ENCODE results near the gene TMEM11.
"Not testable (repeated sequence)": the region's sequence is repeated elsewhere in the genome, so short reads cannot be mapped to it uniquely, and the experiment has no call there.

The TMEM11 gene

DNA sequence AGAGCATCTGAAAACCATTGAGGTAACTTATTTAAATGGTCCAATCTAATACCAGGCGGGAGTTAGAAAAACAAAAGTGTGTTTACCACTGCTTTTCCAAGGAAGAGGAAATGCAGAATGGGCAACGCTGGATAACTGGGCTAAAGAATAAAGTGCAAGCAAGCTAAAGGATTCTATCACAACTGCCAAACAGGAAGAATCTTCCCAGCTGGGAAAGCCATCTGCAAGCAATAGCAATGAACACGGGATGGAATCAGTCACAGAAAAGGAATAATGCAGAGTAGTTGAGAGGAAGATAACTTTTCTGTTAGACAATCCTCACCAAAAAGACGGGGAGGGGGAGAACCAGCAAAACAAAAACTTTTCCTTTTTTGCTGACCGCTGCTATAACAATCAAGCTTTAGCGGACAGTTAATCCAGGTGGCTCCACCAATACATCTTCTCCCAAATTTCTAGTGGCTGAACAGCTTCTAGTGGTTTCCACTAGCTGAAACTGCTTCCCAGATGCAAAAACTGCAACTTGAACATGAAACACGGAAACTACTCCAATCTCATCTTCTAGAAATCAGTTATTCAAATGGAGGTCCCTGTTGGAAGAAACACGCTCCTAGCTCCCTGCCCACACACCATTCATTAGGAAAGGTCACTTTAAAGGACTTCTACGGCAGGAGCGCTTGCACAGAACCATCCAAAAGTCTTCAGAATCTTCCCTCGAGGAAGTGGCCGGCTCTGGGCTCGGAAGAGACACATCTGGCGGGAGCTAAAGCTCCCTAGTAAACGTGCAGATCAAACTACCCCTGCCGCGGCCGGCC lies 929 bp downstream of the TMEM11 start:
- no peak for DNase-seq (ENCODE audit: low read depth in 2 of 2)

DNA sequence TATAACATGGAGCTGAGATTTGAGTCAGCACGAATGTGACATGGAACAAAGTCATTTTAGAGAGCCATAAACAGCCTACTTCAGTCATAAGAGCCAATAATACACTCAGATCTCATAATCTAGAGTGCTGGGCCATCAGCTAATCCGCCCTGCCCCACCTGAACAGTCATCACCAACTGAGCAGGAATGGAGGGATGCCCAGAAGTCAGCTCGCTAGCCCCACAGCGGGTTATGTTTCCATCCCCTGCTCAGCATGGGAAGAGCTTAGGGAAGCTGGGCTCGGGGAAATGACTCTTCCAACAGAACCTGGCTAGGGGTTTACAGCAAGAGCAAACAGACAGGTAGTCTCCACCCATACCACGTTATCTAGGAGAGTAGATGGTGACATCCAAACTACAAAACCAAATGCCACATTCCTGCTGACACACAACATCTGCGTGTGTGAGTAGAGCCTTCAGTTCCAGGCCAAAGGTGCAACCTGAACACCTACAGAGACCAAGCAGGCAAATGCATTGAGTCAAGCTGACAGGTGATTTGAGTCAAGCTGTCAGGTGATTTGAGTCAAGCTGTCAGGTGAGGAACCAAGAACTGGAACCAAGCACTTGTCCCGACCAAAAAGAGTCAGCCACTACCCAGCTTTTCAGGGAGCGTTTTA lies 2.0 kb downstream of the TMEM11 start:
- no peak for DNase-seq (ENCODE audit: low read depth in 2 of 2)

DNA sequence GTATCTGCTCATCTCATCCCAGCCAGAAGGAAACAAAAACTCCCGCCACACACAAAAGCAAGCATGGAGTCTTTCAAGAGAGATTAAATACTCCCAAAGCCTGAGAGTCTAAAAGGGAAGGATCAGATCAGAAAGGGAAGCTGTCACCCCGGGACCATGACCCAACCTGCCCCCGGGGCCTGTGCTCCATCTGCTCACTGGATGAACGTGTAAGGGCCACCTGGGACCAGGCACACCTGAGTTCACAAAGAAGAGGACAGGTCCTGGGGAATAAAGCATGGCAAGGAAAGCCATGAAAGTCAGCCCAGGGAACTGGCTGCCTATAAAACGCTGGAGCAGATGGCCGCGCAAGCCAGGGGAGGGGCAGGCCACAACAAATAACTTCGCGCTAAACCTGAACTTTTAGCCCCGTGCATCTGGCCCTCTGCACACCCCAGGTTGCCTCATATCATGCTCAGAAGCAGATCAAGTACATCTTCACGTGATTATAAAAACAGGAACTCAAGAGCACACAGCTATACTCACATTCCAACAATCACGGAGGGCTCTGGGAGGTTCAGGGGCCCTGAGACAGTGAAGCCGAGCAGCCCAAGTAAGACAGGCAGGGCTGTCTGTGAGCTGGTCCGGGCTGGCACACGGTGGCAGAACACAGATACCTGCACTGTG lies 3.4 kb downstream of the TMEM11 start:
- DNase-seq (ENCODE audit: low read depth in 2 of 2), result no peak

DNA sequence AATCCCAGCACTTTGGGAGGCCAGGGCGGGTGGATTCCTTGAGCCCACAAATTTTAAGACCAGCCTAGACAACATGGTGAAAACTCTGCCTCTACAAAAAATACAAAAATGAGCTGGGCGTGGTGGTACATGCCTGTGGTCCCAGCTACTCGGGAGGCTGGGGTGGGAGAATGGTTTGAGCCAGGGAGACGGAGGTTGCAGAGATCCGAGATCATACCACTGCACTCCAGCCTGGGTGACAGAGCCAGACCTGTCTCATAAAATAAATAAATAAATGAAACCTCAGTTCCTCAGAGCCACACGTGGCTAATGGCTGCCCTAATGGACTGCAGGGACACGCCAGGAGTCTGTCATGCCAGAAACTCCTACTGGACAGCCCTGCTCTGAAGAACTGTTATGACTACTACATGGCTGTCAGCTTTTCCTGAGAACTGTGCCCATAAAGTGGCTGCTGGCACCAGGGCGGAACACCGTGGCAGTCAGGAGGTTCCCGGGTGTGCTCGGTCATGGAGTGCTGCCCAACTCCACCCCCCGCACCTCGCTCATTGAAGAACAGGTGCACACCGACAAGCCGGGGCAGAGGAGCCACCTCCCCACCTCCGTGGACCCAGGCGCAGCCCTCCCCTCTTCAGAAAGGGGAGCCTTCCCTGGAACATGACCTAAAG lies 4.3 kb downstream of the TMEM11 start:
- no peak for DNase-seq (ENCODE audit: low read depth in 2 of 2)

DNA sequence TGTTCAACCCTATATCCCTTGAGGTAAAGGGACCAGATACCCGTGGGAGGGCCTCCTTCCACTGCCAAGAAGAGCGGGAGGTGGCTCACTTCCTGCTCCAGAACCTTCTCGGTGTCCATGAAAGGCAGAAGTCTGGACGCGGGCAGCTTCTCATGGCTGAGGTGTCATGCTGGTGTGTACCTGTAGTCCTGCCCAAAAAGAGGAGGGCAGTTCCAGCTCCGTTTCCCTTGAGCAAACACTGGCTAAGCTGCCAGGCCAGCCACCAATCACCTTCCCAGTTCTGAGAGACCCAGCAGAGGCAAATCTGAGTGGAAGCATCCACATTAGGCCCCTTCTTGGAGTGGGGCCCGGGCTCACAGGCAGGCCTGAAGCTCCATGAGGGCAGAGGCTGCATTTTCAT lies 5.6 kb downstream of the TMEM11 start:
- DNase-seq (ENCODE audit: low read depth in 2 of 2), result no peak

DNA sequence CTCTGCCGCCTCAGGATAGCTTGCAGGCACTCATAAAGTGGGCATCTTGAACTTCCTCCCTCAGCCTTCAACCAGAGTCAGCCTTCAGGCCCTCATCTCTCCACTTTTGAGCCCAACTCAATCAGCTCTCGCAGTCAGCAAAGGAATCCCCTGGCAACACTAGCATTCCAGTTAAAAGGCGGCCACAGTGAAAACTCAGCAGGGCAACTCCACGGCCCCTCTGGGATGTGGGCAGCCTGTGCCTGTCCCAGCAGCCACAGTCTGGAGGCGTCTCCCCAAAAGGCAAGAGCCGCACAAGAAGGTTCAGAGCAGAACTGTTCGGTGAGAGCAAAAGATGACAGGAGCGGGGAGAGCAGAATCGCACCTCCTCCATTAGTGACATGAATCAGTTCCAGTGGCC lies 9.0 kb downstream of the TMEM11 start:
- no peak for DNase-seq (ENCODE audit: low read depth in 2 of 2)

DNA sequence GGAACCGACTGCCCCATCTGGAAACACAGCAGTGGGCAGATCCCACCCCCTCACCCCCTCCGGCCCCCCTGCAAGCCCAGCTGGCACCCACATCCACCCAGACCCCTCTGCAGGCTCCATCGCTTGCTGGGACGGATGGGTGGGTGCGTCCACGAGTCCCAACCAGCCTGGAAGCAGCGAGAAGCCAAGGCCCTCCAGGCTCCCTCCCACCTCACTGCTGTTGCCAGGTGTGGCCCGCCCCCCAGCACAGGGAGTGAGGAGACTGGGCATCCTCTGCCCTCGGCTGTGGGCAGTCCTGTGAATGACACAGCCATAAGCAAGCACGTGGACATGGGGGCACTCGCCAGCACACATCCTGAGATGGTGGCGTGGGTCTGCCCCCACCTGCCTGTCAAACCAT lies 11.4 kb downstream of the TMEM11 start:
- DNase-seq (ENCODE audit: low read depth in 2 of 2), result no peak

DNA sequence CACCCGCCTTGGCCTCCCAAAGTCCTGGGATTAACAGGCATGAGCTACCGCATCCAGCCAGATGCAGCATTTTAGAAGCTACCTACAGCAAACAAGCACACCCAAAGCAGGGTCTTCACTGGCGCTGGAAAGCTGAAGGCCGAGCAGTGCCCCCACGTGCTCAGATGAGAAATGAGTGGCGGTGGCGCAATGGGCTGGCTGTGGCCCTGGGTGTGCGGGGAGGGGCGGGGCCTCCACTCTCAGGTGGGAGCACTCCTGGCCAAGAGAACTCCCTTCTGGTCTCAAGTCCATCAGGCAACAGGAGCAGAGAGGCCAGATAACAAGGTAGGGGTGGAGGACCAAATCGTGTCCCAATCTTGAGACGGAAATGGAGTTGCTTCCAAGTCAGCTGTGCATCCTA lies 12.1 kb downstream of the TMEM11 start:
- DNase-seq (ENCODE audit: low read depth in 2 of 2), result no peak

DNA sequence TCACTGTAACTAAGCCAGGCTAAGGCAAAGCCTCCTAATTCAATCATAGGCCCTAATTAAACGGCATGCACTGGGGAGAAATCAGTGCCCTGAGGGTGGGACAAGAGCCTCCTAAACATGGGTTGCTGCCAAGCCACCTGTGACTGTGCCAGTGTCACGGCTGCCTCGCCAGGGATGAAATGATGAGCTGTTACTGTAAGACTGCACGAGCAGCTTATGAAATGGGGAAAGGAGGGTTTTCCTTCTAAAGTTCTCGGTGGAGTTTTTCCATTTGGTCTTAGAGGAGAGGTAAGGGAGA lies 12.7 kb downstream of the TMEM11 start:
- no peak for DNase-seq (ENCODE audit: low read depth in 2 of 2)

DNA sequence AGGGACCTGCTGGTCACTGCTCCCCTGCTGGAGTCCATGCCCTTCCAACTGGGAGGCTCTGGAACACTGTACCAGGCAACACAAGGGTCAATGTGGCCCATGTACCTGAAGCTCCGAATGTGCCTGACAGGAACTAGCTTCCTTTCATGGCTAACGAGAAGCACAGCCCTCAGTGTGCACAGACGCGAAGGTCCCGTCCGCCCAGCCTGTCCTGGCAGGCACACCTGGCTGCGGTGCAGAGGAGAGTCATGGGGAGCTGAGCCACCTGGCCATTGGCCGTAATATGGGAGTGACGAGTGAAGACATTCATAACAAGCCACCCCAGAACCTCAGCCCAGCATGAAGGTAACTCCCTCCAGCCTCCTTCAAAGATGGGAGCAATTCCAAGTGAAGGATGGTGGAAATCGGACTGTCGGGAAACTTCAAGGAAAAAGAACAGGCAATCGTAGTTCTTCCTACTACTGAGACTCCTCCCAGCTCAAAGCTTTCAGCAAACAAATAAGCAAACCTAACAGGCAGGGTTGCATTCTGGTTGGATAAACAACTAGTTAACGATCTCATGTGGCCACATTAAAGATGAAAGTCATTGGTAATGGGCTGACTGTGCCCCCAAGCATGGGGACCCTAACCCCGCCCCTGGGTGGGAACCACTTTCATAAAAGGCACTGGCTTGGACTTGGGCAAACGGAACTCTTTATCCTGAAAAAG lies 13.2 kb downstream of the TMEM11 start:
- DNase-seq (ENCODE audit: low read depth in 2 of 2), result no peak

DNA sequence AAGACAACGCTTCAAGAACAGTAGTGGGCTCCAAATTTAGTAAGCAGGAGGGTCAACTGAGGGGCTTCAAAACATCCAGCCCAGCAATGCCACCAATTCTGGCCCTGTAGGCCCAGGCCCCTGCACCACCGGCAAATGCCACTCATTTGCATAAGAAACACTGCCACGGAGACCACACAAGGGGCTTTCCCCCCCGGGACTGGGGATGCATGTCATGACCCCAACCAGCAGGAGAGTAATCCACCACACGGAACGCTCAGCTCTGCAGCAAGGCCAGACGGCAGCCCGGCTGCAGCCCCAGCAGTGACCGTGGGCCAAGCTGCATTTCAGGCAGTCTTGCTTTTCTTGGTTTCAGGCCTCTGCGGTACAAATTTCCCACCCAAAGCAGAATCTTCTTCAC lies 14.1 kb downstream of the TMEM11 start:
- no peak for DNase-seq (ENCODE audit: low read depth in 2 of 2)

DNA sequence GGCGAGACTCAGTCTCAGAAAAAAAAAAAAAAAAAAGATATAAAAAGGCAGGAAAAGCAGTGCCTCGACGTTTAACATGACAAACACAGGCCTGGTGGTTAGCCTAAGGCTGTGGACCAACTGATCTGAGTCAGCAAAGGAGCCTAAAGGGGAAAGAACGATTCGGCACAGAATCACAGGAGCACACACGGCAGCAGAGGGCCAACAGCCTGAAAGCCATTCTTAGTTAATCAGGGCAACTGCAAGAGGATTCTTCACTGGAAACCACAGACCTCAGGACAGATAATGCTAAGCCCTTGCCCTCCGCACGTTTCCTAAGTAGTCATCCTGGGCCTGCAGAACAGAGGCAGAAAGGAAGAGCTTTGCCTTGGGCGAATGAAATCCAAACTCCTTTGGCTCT lies 14.7 kb downstream of the TMEM11 start:
- no peak for DNase-seq (ENCODE audit: low read depth in 2 of 2)

DNA sequence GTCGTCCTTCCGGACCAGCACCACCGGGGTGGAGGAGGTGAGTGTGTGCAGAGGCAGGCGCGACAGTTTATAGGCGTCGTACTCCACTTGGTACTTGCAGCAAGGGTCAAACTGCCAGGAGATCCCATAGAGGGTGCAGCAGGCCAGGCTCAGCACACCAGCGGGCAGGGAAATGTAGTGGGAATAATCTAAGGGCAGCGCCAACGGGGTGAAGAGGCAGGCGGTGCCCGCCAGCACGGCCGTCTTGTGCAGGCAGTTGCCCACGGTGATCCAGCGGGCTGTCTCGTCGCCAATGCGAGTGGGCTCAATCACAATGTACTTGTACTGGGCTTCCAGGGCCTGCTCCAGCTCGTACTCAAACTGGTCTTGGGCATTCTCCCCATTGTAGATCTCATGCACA lies 15.6 kb downstream of the TMEM11 start:
- no peak for DNase-seq (ENCODE audit: low read depth in 2 of 2)

DNA sequence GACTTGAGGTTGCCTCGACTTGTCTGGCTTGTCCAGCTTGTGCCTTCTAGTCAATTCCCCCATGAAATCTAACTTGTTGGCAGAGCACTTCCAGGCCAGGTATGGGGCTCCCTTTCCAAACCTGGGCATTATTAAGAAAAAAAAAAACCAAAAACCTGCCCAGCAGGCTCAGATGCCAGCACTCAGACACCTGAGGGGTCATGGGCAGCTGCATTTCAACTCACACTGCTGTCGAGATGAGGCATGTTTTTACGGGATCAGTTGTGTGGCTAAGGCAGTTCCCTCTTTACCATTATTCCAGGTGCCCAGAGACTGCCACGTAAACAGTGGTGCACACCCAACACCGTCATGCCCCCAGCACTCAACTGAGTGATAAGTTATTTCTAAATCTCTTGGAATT lies 17.8 kb downstream of the TMEM11 start:
- no peak for DNase-seq (ENCODE audit: low read depth in 2 of 2)

DNA sequence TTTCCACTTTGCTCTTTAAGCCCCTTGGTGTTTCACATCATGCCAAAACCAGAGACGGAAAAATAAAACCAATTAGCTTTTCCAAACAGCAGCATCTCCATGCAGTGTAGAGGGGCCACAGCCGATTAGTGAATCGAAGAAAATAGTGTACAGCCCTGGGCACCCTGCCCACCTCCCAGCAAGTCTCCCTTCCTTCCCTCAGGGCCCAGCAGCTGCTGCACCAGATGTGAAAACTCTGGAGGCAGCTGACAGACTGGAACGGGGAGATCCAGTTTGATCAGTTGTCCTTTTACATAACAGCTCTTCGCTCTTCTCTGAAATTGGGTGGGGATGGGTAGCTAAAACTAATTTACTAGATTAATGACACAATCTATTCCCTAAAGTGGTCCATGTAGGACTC lies 19.3 kb downstream of the TMEM11 start:
- DNase-seq (ENCODE audit: low read depth in 2 of 2), result no peak

DNA sequence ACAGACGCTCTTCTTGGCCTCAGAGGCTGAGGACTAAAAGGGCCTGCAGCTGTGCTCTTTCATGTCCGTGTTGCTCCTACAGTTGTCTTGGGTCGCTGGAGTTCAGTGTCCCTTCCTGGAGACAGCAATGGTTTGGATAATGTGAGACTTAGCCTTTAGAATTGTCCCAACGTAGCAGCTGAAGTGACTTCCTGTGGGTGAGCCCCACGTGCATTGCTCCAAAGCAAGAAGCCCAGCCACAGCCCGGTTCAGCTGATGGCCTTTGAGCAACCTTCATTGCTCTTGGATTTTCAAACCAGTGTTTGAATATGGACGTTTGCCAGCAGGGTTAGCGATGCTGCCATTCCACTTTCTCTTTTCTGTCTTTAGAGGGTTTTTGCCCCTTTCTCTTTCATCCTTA lies 19.7 kb downstream of the TMEM11 start:
- no peak for DNase-seq (ENCODE audit: low read depth in 2 of 2)

DNA sequence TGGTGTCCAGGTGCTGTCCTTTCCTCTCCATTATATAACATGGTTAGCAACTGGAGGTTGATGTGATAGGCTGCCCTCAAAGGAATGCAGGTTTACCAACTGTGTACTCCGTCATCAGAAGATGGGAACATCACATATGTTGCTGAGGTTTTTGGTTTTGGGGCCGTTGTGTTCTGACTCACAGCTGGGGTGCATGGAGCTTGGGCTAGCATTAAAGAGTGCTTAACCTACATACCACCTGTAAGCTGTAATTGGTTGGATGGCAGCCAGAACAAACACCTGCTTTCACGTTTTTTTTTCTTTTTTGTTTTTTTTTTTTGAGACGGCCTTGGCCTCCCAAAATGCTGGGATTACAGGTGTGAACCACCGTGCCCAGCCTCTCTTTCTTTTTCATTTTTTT lies 20.9 kb downstream of the TMEM11 start:
- no peak for DNase-seq (ENCODE audit: low read depth in 2 of 2)

DNA sequence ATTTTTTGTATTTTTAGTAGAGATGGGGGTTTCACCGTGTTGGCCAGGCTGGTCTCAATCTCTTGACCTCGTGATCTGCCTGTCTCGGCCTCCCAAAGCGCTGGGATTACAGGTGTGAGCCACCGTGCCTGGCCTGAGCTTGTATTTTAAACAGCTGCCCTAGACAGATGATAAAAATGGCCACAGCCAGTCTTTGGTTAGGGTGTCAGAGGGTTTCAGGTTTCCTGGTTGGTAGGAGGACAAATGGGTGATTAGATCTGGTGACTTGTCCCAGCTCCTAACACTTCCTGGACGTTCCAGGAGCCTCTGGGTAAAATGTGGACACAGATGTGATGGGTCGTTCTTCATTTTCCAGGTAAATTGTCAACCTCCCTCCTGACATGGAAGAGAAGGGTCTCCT lies 21.5 kb downstream of the TMEM11 start:
- not testable (repeated sequence) for DNase-seq (ENCODE audit: low read depth in 2 of 2)

DNA sequence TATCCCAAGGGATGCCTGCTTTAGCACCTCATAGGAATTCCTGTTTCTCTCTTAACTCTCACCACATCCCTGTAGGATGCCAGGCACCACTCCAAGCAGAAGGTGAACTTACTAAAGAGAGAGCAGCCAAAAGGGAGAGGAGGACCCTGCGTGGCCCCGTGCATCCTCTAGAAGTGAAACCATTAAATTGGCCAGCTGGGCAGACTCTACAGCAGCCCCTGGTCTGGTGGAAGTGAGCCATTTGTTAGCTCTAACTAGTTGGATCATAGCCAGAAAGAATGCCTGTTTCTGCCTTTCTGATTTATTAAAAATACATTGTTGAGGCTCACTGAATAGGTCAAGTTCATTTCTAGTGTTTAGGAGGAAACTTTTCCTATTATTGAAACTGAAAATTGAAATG lies 22.3 kb downstream of the TMEM11 start:
- no peak for DNase-seq (ENCODE audit: low read depth in 2 of 2)

DNA sequence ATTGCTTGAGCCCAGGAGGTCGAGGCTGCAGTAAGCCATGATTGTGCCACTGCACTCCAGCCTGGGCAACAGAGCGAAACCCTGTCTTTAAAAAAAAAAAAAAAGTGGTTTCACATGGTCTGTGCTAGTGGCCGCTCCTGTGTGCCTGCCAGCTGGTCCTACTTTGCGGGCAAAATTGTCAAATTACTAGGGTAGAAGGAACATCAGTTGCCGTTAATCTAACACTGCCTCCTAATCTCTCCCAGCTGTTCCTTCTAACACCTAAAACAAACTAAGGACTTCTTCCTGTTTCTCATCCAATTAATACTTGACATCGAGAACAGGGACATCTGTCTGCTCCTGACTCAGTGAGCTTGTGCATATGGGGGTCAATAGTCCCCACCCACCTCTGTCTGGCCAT lies 23.9 kb downstream of the TMEM11 start:
- DNase-seq (ENCODE audit: low read depth in 2 of 2), result no peak

DNA sequence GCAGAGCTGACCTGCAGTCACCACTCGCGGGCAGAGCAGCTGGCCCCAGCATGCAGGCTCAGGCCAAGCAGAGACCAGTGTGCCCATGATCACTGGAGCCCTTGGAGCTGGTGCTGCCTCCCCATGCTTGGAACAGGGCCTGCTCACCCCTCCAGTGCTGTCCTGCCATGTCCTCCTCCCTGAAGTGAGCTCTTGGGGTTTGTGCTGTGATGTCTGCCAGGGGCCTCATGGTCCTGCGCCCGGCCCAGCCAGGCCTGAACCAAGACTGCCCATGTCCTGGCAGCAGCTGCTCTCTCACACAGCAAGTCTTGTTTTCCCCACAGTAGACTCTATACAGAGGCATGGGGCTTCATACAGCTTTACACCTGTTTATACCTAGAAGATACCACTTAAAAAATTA lies 24.6 kb downstream of the TMEM11 start:
- no peak for DNase-seq (ENCODE audit: low read depth in 2 of 2)
